GM12878 (cell line): ENCODE results near the gene CDYL2. TPM values are rescaled to one million over a fixed set of nuclear protein-coding genes. Genes with fewer than 3 reads are reported as not detected.

Source experiments
- CBFB ChIP-seq: IDR thresholded peaks from 2 replicates; pipeline ENCODE4 v1.6.1; 2016; ENCODE audit warnings: antibody characterized with exemption, low read depth
- CHD1 ChIP-seq: IDR thresholded peaks from 2 replicates; pipeline ENCODE4 v1.6.1; 2012; ENCODE audit warnings: low read depth, low read length, improper control_type of control experiment
- CHD2 ChIP-seq: IDR thresholded peaks from 2 replicates; pipeline ENCODE4 v1.6.1; 2011; ENCODE audit warnings: low read depth, low read length, improper control_type of control experiment, borderline replicate concordance
- ETV6 ChIP-seq, 2 experiments: fragments of 450-650 bp in 1 of 2; IDR thresholded peaks in 1 of 2; conservative IDR thresholded peaks in 1 of 2; 2 replicates each; pipeline ENCODE4 v1.6.1; 2014; ENCODE audit warnings: antibody characterized with exemption in 1 of 2, borderline replicate concordance in 1 of 2, low read depth in 1 of 2, mild to moderate bottlenecking in 1 of 2, moderate library complexity in 1 of 2
- EZH2 ChIP-seq: IDR thresholded peaks from 2 replicates; pipeline ENCODE4 v1.6.1; 2012; ENCODE audit warnings: low read depth, mild to moderate bottlenecking, control low read depth, inconsistent platforms, low read length, borderline replicate concordance; ENCODE audit not compliant: control insufficient read depth
- JUND ChIP-seq: IDR thresholded peaks from 2 replicates; pipeline ENCODE4 v1.6.1; 2012; ENCODE audit warnings: low read depth, mild to moderate bottlenecking, low read length, improper control_type of control experiment, moderate library complexity
- KLF5 ChIP-seq: fragments of 450-650 bp; IDR thresholded peaks from 2 replicates; pipeline ENCODE4 v1.6.1; 2014; ENCODE audit warnings: mild to moderate bottlenecking; ENCODE audit not compliant: partially characterized antibody
- NR2C1 ChIP-seq: fragments of 450-650 bp; IDR thresholded peaks from 2 replicates; pipeline ENCODE4 v1.6.1; 2017; ENCODE audit warnings: antibody characterized with exemption, mild to moderate bottlenecking, moderate library complexity
- RAD21 ChIP-seq: IDR thresholded peaks from 2 replicates; pipeline ENCODE4 v1.6.1; 2011; ENCODE audit warnings: mild to moderate bottlenecking, low read depth, low read length, moderate library complexity; ENCODE audit not compliant: insufficient read depth
- RCOR1 ChIP-seq: conservative IDR thresholded peaks from 2 replicates; pipeline ENCODE4 v1.6.1; 2012; ENCODE audit warnings: low read depth, low read length, improper control_type of control experiment
- TCF12 ChIP-seq: IDR thresholded peaks from 2 replicates; pipeline ENCODE4 v1.6.1; 2011; ENCODE audit warnings: low read depth, mild to moderate bottlenecking, low read length
- polyA plus RNA-seq, 11 experiments: library from polyadenylated mRNA; depleted of rRNA in 4 of 11; unstranded in 6 of 11; stranded (reverse) in 5 of 11; fragments of >200 nt; fragmentation: Nextera tagmentation in 4 of 11; fragmentation: Illumina TruSeq in 1 of 11; extraction: Ambion mirVana in 4 of 11; extraction: Trizol in 1 of 11; gene quantifications; 1 replicate in 1 of 11; 2 replicates in 10 of 11; pipeline versions ENCODE4 v1.2.1 to v1.2.3, GENCODE V29; 2011 to 2016; ENCODE audit warnings: inconsistent platforms in 2 of 11, missing spikeins in 2 of 11, low read depth in 1 of 11
- total RNA-seq, 4 experiments: library from RNA; depleted of rRNA in 3 of 4; stranded (reverse); fragments of >200 nt in 3 of 4; fragmentation: Illumina TruSeq in 1 of 4; extraction: Trizol in 1 of 4; gene quantifications; 2 replicates each; pipeline versions ENCODE4 v1.2.1 to v1.2.3, GENCODE V29; 2013 to 2021
- TF ChIP-seq, protein P1 (sequence below): IDR thresholded peaks from 2 replicates; pipeline ENCODE4 v1.6.1; 2011; ENCODE audit warnings: low read depth, mild to moderate bottlenecking, low read length, moderate library complexity, borderline replicate concordance; ENCODE audit errors: extremely low read depth
- TF ChIP-seq, protein P2 (sequence below): fragments of 450-650 bp; IDR thresholded peaks from 2 replicates; pipeline ENCODE4 v1.6.1; 2018; ENCODE audit warnings: borderline replicate concordance, mild to moderate bottlenecking; ENCODE audit not compliant: partially characterized antibody
- TF ChIP-seq, protein P3 (sequence below), 3 experiments: IDR thresholded peaks in 2 of 3; conservative IDR thresholded peaks in 1 of 3; 2 replicates each; pipeline ENCODE4 v1.5.1; 2011; ENCODE audit warnings: low read depth in 3 of 3, low read length in 3 of 3, mild to moderate bottlenecking in 3 of 3, control low read depth in 2 of 3, moderate library complexity in 2 of 3, inconsistent platforms in 1 of 3, mixed read lengths in 1 of 3; ENCODE audit not compliant: control insufficient read depth in 2 of 3, insufficient read depth in 1 of 3; ENCODE audit errors: extremely low read depth in 1 of 3
- TF ChIP-seq, protein P4 (sequence below): IDR thresholded peaks from 2 replicates; pipeline ENCODE4 v1.6.1; 2011; ENCODE audit warnings: mild to moderate bottlenecking, low read depth, low read length, moderate library complexity; ENCODE audit not compliant: insufficient replicate concordance
- TF ChIP-seq, protein P5 (sequence below): IDR thresholded peaks from 2 replicates; pipeline ENCODE4 v1.6.1; 2012; ENCODE audit warnings: low read length, inconsistent platforms
- TF ChIP-seq, protein P6 (sequence below): fragments of 450-650 bp; IDR thresholded peaks from 2 replicates; pipeline ENCODE4 v1.6.1; 2014; ENCODE audit warnings: mild to moderate bottlenecking
- TF ChIP-seq, protein P7 (sequence below): fragments of 450-650 bp; IDR thresholded peaks from 2 replicates; pipeline ENCODE4 v1.6.1; 2018; ENCODE audit warnings: mild to moderate bottlenecking, low read depth, moderate library complexity; ENCODE audit not compliant: partially characterized antibody

CDYL2 gene
- total and polyA plus RNA-seq, 10 of the 15 experiments (the other 5 are each of a cell fraction or from before 2014, with no cell fraction given), result 0.27 to 22.9 (median 3.9) TPM

DNA sequence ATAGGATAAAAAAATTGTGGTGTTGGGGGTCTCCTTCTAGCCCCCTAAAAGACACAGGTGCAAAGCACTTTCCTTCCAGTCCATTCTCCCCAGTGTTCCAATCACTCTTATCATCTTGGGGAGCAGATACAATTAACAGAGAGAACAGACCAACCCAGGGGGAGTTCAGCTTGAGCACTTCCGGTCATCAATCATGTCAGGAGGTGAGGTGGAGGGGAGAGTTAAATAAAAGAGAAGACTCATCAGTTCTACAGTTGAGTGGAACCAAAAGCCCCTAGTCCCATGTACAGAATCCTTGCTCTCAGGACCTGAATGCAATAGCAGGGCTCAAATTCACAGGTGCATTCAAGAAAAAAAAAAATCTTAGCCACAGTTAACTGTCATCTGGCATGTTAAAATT, 141.3 kb downstream of the CDYL2 start (continued):
- TF ChIP-seq TCF12 (no peak), CBFB (no peak), JUND (no peak), EZH2 (no peak), NR2C1 (no peak), RCOR1 (no peak), CHD1 (no peak), RAD21 (peak; percentile 16; the same call in 1 of the 2 replicates), CHD2 (no peak), ETV6 (conservative IDR thresholded peaks at IDR 0.05 in 1 of 2, IDR thresholded peaks at IDR 0.05 in 1 of 2; ENCODE audit: borderline replicate concordance in 1 of 2, low read depth in 1 of 2) (no peak; a peak in 1 of 4 replicates), KLF5 (no peak)
- TF ChIP-seq, protein P1, sequence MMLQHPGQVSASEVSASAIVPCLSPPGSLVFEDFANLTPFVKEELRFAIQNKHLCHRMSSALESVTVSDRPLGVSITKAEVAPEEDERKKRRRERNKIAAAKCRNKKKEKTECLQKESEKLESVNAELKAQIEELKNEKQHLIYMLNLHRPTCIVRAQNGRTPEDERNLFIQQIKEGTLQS, result no peak
- TF ChIP-seq, protein P2, sequence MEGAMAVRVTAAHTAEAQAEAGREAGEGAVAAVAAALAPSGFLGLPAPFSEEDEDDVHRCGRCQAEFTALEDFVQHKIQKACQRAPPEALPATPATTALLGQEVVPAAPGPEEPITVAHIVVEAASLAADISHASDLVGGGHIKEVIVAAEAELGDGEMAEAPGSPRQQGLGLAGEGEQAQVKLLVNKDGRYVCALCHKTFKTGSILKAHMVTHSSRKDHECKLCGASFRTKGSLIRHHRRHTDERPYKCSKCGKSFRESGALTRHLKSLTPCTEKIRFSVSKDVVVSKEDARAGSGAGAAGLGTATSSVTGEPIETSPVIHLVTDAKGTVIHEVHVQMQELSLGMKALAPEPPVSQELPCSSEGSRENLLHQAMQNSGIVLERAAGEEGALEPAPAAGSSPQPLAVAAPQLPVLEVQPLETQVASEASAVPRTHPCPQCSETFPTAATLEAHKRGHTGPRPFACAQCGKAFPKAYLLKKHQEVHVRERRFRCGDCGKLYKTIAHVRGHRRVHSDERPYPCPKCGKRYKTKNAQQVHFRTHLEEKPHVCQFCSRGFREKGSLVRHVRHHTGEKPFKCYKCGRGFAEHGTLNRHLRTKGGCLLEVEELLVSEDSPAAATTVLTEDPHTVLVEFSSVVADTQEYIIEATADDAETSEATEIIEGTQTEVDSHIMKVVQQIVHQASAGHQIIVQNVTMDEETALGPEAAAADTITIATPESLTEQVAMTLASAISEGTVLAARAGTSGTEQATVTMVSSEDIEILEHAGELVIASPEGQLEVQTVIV, result no peak
- TF ChIP-seq, protein P3, sequence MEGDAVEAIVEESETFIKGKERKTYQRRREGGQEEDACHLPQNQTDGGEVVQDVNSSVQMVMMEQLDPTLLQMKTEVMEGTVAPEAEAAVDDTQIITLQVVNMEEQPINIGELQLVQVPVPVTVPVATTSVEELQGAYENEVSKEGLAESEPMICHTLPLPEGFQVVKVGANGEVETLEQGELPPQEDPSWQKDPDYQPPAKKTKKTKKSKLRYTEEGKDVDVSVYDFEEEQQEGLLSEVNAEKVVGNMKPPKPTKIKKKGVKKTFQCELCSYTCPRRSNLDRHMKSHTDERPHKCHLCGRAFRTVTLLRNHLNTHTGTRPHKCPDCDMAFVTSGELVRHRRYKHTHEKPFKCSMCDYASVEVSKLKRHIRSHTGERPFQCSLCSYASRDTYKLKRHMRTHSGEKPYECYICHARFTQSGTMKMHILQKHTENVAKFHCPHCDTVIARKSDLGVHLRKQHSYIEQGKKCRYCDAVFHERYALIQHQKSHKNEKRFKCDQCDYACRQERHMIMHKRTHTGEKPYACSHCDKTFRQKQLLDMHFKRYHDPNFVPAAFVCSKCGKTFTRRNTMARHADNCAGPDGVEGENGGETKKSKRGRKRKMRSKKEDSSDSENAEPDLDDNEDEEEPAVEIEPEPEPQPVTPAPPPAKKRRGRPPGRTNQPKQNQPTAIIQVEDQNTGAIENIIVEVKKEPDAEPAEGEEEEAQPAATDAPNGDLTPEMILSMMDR (IDR thresholded peaks at IDR 0.05 in 2 of 3, conservative IDR thresholded peaks at IDR 0.05 in 1 of 3; ENCODE audit: control insufficient read depth in 2 of 3, extremely low read depth in 1 of 3, insufficient read depth in 1 of 3, low read depth in 3 of 3, low read length in 3 of 3), result no peak
- TF ChIP-seq, protein P4, sequence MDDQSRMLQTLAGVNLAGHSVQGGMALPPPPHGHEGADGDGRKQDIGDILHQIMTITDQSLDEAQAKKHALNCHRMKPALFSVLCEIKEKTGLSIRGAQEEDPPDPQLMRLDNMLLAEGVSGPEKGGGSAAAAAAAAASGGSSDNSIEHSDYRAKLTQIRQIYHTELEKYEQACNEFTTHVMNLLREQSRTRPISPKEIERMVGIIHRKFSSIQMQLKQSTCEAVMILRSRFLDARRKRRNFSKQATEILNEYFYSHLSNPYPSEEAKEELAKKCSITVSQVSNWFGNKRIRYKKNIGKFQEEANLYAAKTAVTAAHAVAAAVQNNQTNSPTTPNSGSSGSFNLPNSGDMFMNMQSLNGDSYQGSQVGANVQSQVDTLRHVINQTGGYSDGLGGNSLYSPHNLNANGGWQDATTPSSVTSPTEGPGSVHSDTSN, result peak; percentile 84
- TF ChIP-seq, protein P5, sequence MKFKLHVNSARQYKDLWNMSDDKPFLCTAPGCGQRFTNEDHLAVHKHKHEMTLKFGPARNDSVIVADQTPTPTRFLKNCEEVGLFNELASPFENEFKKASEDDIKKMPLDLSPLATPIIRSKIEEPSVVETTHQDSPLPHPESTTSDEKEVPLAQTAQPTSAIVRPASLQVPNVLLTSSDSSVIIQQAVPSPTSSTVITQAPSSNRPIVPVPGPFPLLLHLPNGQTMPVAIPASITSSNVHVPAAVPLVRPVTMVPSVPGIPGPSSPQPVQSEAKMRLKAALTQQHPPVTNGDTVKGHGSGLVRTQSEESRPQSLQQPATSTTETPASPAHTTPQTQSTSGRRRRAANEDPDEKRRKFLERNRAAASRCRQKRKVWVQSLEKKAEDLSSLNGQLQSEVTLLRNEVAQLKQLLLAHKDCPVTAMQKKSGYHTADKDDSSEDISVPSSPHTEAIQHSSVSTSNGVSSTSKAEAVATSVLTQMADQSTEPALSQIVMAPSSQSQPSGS, result no peak
- TF ChIP-seq, protein P6, sequence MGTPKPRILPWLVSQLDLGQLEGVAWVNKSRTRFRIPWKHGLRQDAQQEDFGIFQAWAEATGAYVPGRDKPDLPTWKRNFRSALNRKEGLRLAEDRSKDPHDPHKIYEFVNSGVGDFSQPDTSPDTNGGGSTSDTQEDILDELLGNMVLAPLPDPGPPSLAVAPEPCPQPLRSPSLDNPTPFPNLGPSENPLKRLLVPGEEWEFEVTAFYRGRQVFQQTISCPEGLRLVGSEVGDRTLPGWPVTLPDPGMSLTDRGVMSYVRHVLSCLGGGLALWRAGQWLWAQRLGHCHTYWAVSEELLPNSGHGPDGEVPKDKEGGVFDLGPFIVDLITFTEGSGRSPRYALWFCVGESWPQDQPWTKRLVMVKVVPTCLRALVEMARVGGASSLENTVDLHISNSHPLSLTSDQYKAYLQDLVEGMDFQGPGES, result no peak
- TF ChIP-seq, protein P7, sequence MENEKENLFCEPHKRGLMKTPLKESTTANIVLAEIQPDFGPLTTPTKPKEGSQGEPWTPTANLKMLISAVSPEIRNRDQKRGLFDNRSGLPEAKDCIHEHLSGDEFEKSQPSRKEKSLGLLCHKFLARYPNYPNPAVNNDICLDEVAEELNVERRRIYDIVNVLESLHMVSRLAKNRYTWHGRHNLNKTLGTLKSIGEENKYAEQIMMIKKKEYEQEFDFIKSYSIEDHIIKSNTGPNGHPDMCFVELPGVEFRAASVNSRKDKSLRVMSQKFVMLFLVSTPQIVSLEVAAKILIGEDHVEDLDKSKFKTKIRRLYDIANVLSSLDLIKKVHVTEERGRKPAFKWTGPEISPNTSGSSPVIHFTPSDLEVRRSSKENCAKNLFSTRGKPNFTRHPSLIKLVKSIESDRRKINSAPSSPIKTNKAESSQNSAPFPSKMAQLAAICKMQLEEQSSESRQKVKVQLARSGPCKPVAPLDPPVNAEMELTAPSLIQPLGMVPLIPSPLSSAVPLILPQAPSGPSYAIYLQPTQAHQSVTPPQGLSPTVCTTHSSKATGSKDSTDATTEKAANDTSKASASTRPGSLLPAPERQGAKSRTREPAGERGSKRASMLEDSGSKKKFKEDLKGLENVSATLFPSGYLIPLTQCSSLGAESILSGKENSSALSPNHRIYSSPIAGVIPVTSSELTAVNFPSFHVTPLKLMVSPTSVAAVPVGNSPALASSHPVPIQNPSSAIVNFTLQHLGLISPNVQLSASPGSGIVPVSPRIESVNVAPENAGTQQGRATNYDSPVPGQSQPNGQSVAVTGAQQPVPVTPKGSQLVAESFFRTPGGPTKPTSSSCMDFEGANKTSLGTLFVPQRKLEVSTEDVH, result no peak
